OCI-LY7 (cell line): Measurements from ENCODE around the gene GATA6. TPM values are rescaled to one million over a fixed set of nuclear protein-coding genes. Genes with fewer than 3 reads are reported as not detected.

ENCODE experiments used
- BruUV-seq: library from RNA; stranded (reverse); fragments of 400-500 nt; replicated peaks from 2 replicates; lab custom pipeline; 2021; lab: Mats Ljungman, UMichigan
- CTCF ChIA-PET: fragments of 300-600 bp; sonication (Branson Sonifier 250); formaldehyde crosslinking; loops from one replicate; lab custom pipeline; 2022; ENCODE audit warnings: antibody characterized with exemption; ENCODE audit not compliant: unreplicated experiment; lab: Charles Lee
- POLR2A ChIA-PET: fragments of 300-600 bp; sonication (Branson Sonifier 250); formaldehyde crosslinking; loops from one replicate; lab custom pipeline; 2022; ENCODE audit warnings: antibody characterized with exemption; lab: Charles Lee
- DNase-seq: peaks from one replicate; pipeline ENCODE4 v3.0.0-alpha.2; 2015; ENCODE audit warnings: low spot score
- H2AFZ ChIP-seq: fragments of 200-600 bp; sonication (generic), shearing (Covaris generic); 2 replicates; pipeline ENCODE4 v1.6.1; 2014; ENCODE audit warnings: mild to moderate bottlenecking, antibody characterized with exemption, low read length, moderate library complexity
- H3K27ac ChIP-seq: fragments of 200-600 bp; sonication (generic); 2 replicates; pipeline ENCODE4 v1.5.1; 2014; ENCODE audit warnings: mixed run types, low read depth, mild to moderate bottlenecking, moderate library complexity, low read length, inconsistent platforms; ENCODE audit not compliant: poor library complexity, severe bottlenecking
- H3K36me3 ChIP-seq: fragments of 200-600 bp; sonication (generic); 2 replicates; pipeline ENCODE4 v1.6.1; 2014; ENCODE audit warnings: mild to moderate bottlenecking, antibody characterized with exemption, low read length, moderate library complexity, mixed read lengths; ENCODE audit not compliant: insufficient read depth
- H3K4me1 ChIP-seq: fragments of 200-600 bp; sonication (generic); 2 replicates; pipeline ENCODE4 v1.5.1; 2014; ENCODE audit warnings: mild to moderate bottlenecking, low read length; ENCODE audit not compliant: insufficient read depth, poor library complexity, severe bottlenecking
- H3K4me2 ChIP-seq: fragments of 200-600 bp; sonication (generic); 2 replicates; pipeline ENCODE4 v1.6.1; 2014; ENCODE audit warnings: mild to moderate bottlenecking, low read length
- H3K4me3 ChIP-seq: fragments of 200-600 bp; sonication (generic); 2 replicates; pipeline ENCODE4 v1.5.1; 2014; ENCODE audit warnings: mild to moderate bottlenecking, low read depth, low read length; ENCODE audit not compliant: poor library complexity, severe bottlenecking
- H3K79me2 ChIP-seq: fragments of 200-600 bp; sonication (generic); 2 replicates; pipeline ENCODE4 v1.6.1; 2016; ENCODE audit warnings: low read depth, mild to moderate bottlenecking, low read length, moderate library complexity, mixed read lengths; ENCODE audit not compliant: insufficient read depth
- H3K9me2 ChIP-seq: fragments of 200-600 bp; sonication (generic); 2 replicates; pipeline ENCODE4 v1.6.1; 2016; ENCODE audit warnings: mild to moderate bottlenecking, low read length, mixed read lengths; ENCODE audit not compliant: insufficient read depth
- H3K9me3 ChIP-seq: fragments of 200-600 bp; sonication (generic); 2 replicates; pipeline ENCODE4 v1.6.1; 2014; ENCODE audit warnings: mild to moderate bottlenecking, mixed run types, low read length, mixed read lengths
- H4K20me1 ChIP-seq: fragments of 200-600 bp; sonication (generic); 2 replicates; pipeline ENCODE4 v1.6.1; 2014; ENCODE audit warnings: mild to moderate bottlenecking, antibody characterized with exemption, low read length, moderate library complexity, mixed read lengths; ENCODE audit not compliant: insufficient read depth
- EZH2phosphoT487 ChIP-seq: fragments of 200-600 bp; sonication (generic); IDR thresholded peaks from 2 replicates; pipeline ENCODE4 v1.6.1; 2018; ENCODE audit warnings: low read depth, borderline replicate concordance, mild to moderate bottlenecking, mixed run types, antibody characterized with exemption, low read length, moderate library complexity, mixed read lengths
- intact Hi-C: fragments of 100-400 bp; cut with micrococcal nuclease; formaldehyde crosslinking; loops from one replicate; pipeline ENCODE4 v1.10.0; 2022; ENCODE audit not compliant: unreplicated experiment
- total RNA-seq, 2 experiments: library from RNA; depleted of rRNA in 1 of 2; stranded (reverse); fragments of >200 nt in 1 of 2; shearing (Covaris generic) in 1 of 2; gene quantifications; 2 replicates each; pipeline ENCODE4 v1.2.3, GENCODE V29; 2014 to 2022
- TF ChIP-seq, protein P1 (sequence below): fragments of 200-600 bp; sonication (generic); conservative IDR thresholded peaks from 2 replicates; pipeline ENCODE4 v1.5.1; 2014; ENCODE audit warnings: mild to moderate bottlenecking, antibody characterized with exemption, low read length, moderate library complexity, mixed read lengths

GATA6 gene
- total RNA-seq, 2 experiments from 2014 or later, result not detected

DNA sequence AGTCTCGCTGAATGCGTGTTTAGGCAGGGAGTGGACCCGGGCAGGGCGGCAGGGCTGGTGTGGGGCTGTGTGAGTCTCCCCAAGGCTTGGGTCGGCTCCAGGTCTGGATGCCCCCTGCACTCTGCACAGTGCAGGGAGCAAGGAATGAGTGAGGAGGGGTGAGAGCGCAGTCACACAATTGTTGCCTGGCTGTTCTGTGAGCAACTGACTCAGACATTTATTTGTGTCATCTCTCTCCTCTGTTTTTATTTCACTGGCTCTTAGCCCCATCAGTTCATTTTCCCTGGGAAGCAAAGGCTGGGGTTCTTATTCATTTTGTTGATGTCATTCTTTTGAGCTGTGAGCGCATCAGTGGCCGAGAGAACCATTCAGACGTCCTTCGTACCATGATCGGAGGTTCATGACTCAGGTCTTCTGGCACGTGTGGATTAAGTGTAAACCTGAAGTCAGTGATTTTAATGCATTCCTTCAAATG is 61.1 kb downstream of the GATA6 start:
- Histone ChIP-seq H3K4me3 (no peak overlapping the region), H3K27ac (no peak overlapping the region), H3K79me2 (no peaks in the 10 kb centered on the region), H4K20me1 (no peaks in the 10 kb centered on the region), H3K36me3 (no peaks in the 10 kb centered on the region), H3K9me2 (no peaks in the 10 kb centered on the region), H3K4me1 (no peaks in the 10 kb centered on the region), H3K4me2 (no peak overlapping the region), H3K9me3 (no peaks in the 10 kb centered on the region), H2AFZ (no peak overlapping the region)
- no TSS peak for BruUV-seq
- DNase-seq, result no peak
- ChIA-PET POLR2A (no interaction called here), CTCF (no interaction called here)
- intact Hi-C loops, result no loop called here
- TF ChIP-seq EZH2phosphoT487, result no peak
- TF ChIP-seq, protein P1, sequence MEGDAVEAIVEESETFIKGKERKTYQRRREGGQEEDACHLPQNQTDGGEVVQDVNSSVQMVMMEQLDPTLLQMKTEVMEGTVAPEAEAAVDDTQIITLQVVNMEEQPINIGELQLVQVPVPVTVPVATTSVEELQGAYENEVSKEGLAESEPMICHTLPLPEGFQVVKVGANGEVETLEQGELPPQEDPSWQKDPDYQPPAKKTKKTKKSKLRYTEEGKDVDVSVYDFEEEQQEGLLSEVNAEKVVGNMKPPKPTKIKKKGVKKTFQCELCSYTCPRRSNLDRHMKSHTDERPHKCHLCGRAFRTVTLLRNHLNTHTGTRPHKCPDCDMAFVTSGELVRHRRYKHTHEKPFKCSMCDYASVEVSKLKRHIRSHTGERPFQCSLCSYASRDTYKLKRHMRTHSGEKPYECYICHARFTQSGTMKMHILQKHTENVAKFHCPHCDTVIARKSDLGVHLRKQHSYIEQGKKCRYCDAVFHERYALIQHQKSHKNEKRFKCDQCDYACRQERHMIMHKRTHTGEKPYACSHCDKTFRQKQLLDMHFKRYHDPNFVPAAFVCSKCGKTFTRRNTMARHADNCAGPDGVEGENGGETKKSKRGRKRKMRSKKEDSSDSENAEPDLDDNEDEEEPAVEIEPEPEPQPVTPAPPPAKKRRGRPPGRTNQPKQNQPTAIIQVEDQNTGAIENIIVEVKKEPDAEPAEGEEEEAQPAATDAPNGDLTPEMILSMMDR, result no peak

DNA sequence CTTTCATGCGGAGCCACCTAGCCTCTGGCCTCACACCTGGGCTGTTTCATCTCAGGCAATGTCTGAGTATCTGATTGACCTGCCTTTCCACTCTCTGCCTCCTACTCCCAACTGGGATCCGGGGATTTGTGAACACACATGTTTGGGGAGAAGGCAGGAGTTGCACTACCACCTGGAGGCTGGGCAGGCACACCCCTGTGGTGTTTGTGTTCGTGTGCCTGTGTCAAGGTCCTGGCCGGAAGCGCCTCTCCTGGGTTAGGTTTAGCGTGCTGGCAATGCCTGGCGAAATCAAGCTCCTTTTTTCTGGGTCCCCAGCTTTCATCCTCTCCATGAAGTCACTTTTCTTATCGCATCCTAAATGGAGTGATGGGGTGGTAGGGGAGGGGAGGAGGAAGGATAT is 63.9 kb downstream of the GATA6 start:
- Histone ChIP-seq H3K4me2 (no peak overlapping the region), H3K9me3 (no peaks in the 10 kb centered on the region), H3K27ac (no peak overlapping the region), H3K4me1 (no peaks in the 10 kb centered on the region), H3K36me3 (no peaks in the 10 kb centered on the region), H3K9me2 (no peaks in the 10 kb centered on the region), H2AFZ (no peak overlapping the region), H4K20me1 (no peaks in the 10 kb centered on the region), H3K79me2 (no peaks in the 10 kb centered on the region), H3K4me3 (no peak overlapping the region)
- intact Hi-C loops, result no loop called here
- TF ChIP-seq EZH2phosphoT487, result no peak
- BruUV-seq, result no TSS peak
- DNase-seq, result no peak
- ChIA-PET CTCF (no interaction called here), POLR2A (no interaction called here)

DNA sequence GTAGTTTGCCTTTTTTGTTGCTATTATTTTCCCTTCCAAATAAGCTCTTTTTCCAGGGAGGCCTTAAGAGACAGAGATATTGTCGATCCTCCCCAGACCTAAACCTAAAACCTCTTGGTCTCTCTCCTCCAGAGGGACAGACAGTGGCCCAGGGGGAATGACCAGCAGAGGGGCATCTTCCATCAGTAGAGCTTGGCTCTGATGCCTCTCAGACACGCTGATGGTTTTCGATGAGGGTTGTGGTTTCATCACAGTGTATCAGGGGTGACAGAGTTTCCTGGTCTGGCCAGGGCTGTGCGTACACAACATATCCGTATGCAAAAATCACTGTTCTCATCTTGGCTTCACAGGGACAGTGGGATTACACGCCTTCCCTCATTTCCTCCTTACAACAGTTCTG is 68.6 kb downstream of the GATA6 start:
- no peak overlapping the region for H2AFZ ChIP-seq
- BruUV-seq, result no TSS peak
- no peak overlapping the region for H3K27ac ChIP-seq
- H3K36me3 ChIP-seq, result no peaks in the 10 kb centered on the region
- no peak for DNase-seq
- TF ChIP-seq EZH2phosphoT487, result no peak
- no peaks in the 10 kb centered on the region for H3K9me3 ChIP-seq
- ChIA-PET CTCF (no interaction called here), POLR2A (no interaction called here)
- intact Hi-C loops, result no loop called here
- no peaks in the 10 kb centered on the region for H3K9me2 ChIP-seq
- no peak overlapping the region for H3K4me3 ChIP-seq
- H3K4me2 ChIP-seq, result no peak overlapping the region
- no peaks in the 10 kb centered on the region for H4K20me1 ChIP-seq
- no peaks in the 10 kb centered on the region for H3K79me2 ChIP-seq
- H3K4me1 ChIP-seq, result no peaks in the 10 kb centered on the region

DNA sequence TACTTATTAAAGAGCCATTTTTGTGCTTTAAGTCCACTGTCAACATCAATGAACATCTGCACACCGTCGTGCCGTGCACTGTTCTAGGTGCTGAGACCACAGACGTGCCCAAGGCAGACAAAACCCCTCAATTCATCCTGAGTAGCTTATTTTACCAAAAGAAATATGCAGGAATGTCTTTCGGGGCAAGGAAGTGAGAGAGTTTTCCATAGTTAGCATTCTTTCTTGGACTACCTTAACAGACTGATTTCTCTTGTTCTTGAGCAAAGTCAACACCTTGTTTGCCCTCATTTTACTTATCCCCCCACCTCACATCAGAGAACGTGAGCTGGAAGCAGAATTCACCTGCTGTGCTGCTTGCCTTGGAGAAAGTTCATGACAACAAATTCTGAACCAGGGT is 69.3 kb downstream of the GATA6 start:
- Histone ChIP-seq H3K36me3 (no peaks in the 10 kb centered on the region), H3K79me2 (no peaks in the 10 kb centered on the region), H3K4me2 (no peak overlapping the region), H3K4me1 (no peaks in the 10 kb centered on the region), H3K4me3 (no peak overlapping the region), H2AFZ (no peak overlapping the region), H4K20me1 (no peaks in the 10 kb centered on the region), H3K9me2 (no peaks in the 10 kb centered on the region), H3K27ac (no peak overlapping the region), H3K9me3 (no peaks in the 10 kb centered on the region)
- no peak for DNase-seq
- ChIA-PET POLR2A (no interaction called here), CTCF (no interaction called here)
- TF ChIP-seq, protein P1, result no peak
- TF ChIP-seq EZH2phosphoT487, result no peak
- intact Hi-C loops, result no loop called here
- no TSS peak for BruUV-seq
